ENCODE data around the gene TMEM106B.
A peak's percentile ranks its signal among the peaks of the same experiment; 100 is the strongest.
"Not testable (repeated sequence)": the region's sequence is repeated elsewhere in the genome, so short reads cannot be mapped to it uniquely, and the experiment has no call there.

The TMEM106B gene

DNA sequence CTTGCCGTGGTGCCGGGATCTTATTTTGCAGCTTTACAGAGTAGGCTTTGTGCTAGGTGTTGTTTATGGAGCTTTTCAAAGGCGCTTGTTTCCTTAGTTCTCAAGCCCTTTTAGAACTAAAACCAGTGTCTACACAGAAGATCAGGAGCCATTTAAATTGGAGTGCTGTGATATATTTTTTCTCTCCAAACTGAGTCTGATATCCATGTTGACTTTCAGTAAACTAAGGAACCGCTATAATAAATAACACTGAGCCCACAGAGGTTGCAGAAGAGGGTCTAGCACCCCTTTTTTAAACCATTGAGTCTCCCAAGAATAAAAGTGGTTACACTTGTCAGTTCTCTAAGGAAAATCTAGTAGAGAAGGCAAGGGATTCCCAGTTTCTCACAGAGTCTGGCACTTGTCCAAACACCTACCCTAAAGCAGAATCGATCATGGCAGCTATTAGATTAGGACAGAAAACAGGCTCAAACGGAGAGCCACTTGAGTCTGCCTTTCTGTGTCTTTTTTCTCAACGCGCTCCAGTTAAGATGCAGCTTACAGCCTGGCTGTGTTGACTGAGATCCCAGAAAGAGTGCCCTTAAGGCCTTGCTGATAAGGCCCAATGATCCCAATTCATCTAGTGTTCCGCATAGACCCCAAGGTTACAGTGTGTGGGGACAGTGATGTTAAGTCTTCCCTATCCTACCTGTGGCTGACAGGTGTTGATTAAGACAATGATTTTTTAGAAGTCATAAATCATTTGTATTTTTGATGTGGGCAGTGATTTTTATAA lies 804 bp downstream of the TMEM106B start:
- TF ChIP-seq POLR2A (IDR thresholded peaks at IDR 0.05; ENCODE audit: low read depth, low read length), result no peak
- FAIRE-seq (no peak), DNase-seq (ENCODE audit: insufficient read length, low spot score) (no peak)

DNA sequence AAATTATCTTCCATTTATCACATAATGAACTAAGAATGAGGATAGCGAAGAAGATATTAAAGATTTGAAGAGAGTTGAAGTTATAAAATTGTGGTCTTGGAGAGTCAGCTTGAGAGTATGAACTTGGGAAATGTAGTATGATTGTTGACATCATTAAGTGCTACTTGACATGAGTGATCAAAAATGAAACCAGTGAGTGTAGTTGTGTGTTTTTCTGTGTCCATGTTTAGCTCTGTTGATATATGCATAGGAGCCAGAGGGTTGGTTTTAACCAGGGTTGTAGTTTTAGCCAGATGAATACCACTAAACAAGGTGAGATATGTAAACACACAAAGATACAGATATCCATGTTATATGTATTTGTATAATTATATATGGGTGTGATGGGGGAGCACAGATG lies 6.2 kb downstream of the TMEM106B start:
- TF ChIP-seq POLR2A (IDR thresholded peaks at IDR 0.05; ENCODE audit: low read depth, low read length), result no peak
- no peak for DNase-seq (ENCODE audit: insufficient read length, low spot score)
- peak; percentile 87 for FAIRE-seq

DNA sequence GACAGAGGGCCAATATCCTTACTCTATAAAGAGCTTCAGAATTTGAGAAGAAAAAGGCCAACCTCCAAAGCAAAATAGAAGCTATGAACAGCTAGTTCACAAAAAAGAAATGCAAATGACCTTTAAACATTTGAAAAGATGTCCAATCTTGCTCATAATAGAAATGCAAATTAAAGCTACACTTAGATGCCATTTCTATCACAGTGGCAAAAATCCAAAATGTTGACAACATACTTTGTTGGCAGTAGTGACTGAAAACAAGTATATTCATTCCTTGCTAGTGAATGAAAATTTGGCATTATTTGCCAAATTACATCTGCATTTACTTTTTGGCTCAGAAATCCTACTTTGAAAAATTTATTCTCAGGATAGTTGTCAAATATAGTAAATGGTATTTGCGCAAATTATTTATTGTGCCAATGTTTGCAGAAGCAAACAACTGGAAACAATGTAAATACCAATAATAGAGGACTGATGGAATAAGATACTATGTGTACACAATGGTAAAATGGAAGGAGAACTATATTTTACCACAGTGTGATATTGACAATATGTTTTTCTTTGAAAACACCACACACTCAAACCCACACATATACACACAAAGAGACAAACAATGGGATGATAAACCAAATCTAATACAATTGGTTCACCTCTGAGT lies 9.4 kb downstream of the TMEM106B start:
- TF ChIP-seq POLR2A (IDR thresholded peaks at IDR 0.05; ENCODE audit: low read depth, low read length), result no peak
- FAIRE-seq (peak; percentile 90), DNase-seq (ENCODE audit: insufficient read length, low spot score) (no peak)

DNA sequence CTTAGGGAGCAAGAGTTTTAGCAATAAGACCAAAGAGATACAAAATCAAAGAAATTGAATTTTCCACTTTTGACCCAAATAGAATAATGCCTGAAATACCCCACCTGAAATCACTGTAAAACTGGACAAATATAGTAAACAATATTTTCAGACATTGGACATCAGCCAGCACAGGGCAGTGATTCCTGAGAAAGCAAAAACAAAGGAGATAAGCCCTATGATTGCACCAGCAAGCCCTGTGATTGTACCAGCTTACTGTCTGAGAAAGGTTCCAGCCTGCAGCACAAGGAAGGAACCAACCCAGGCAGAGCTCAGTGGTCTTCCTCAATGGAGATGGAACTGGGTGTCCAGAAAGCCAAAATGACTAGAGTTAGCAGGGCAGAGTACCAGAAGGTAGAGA lies 10.3 kb downstream of the TMEM106B start:
- DNase-seq (ENCODE audit: insufficient read length, low spot score) (no peak), FAIRE-seq (peak; percentile 48)
- no peak for TF ChIP-seq POLR2A (IDR thresholded peaks at IDR 0.05; ENCODE audit: low read depth, low read length)

DNA sequence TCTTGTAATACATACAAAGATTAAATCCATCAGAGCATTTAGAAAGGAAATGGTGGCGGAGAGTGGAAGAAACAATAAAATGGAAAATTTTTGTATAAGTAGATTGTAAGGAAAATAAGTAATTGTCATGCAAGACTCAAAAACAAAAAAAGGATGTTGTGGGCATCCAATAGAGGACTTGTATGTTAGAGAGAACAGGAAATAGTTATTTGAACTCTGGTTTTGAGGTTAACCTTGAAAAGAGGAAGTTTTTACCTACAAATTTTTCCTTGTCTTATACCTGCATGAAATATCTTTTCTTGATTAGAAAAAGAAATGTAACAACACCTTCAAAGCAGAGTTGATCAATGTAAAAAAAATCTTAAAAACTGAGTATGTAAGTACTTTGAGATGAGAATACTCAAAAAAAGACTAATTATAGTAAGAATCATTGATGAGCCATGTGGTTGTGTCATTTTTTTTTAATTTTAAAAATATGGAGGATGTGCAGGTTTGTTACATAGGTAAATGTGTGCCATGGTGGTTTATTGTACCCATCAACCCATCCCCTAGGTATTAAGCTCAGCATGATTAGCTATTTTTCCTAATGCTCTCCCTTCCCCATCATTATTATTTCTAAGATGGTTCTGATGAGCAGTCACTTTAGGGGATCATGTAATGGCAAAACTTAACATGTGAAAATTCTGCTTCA lies 11.9 kb downstream of the TMEM106B start:
- no peak for TF ChIP-seq POLR2A (IDR thresholded peaks at IDR 0.05; ENCODE audit: low read depth, low read length)
- FAIRE-seq, result peak; percentile 33
- DNase-seq (ENCODE audit: insufficient read length, low spot score), result no peak

DNA sequence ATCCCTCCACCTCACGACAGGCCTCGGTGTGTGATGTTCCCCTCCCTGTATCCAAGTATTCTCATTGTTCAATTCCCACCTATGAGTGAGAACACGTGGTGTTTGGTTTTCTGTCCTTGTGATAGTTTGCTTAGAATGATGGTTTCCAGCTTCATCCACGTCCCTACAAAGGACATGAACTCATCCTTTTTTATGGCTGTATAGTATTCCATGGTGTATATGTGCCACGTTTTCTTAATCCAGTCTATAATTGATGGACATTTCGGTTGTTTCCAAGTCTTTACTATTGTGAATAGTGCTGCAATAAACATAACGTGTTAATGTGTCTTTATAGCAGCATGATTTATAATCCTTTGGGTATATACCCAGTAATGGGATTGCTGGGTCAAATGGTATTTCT lies 13.9 kb downstream of the TMEM106B start:
- not testable (repeated sequence) for FAIRE-seq

DNA sequence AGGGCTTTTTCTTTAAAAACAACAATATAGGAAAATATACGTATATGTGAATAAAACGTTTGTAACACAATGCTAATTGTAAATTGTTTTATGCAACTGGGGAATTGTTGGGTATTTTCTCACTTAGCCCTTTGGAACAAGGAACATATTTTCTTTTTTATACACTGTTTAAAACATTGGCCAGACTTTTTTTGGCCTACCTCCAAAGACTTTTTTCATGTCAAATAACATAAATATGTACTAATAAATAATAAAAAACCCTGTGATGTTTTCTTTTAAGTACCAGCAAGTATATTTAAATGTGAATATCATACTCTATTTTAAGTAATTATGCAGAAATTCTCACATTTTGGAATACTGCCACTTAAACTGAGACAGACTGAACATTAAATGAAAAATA lies 15.7 kb downstream of the TMEM106B start:
- FAIRE-seq (no peak), DNase-seq (ENCODE audit: insufficient read length, low spot score) (no peak)
- TF ChIP-seq POLR2A (IDR thresholded peaks at IDR 0.05; ENCODE audit: low read depth, low read length), result no peak

More for the DNA sequence above, 13.9 kb downstream of the TMEM106B start:
- DNase-seq (ENCODE audit: insufficient read length, low spot score), result not testable (repeated sequence)

DNA sequence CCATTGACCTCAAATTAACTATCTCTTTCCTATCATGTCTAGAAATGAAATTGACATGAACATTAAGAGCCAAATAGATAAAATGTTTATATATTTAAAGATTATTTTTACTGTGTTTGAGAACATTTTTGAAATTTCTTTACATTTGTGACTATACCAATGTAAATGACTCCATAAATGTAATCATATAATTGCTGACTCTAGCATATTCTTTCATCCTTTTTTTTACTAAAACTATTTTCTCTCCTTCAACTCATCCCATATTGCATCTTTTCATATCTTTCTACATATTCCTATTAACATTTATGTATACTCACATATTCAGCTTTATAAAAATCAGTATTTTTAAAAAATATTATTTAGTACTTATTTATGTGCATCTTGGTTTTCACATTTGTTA lies 16.9 kb downstream of the TMEM106B start:
- FAIRE-seq (no peak), DNase-seq (ENCODE audit: insufficient read length, low spot score) (no peak)
- TF ChIP-seq POLR2A (IDR thresholded peaks at IDR 0.05; ENCODE audit: low read depth, low read length), result no peak

DNA sequence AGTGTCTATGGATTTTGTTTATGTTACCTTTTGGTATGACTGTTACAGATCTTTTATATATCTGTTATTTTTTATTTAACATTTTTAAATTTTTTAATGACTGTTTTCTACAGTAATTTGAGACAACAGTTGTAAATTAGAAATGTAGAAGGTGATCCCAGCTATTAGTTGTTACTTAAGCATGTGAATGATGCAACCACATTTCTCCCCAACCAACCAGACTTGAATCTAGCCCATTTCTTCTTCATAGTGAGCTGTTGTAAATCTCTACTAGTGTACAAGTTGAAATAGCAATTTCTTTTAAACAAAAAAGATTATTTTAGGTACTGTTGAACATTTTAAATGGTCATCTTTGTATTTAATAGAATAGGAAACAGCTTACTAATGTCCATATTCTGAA lies 18.0 kb downstream of the TMEM106B start:
- TF ChIP-seq POLR2A (IDR thresholded peaks at IDR 0.05; ENCODE audit: low read depth, low read length), result no peak
- no peak for DNase-seq (ENCODE audit: insufficient read length, low spot score)
- peak; percentile 83 for FAIRE-seq

DNA sequence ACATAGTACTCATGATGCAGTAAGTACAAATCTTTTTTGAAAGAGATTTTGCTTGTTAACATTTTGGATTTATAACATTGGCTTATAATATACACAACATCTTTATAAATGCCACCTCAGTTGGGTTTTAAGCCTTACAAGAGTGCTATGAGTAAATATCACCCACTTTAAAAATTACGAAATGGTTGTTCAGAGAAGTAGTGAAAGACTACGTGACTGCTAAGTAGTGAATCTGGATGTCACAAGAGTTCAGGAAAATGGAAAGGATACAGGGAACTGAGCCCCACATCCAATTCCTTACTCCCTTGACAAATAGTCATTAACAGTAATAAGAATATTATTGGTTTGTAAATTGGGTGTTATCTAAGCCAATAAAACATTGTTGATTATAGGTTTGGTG lies 20.0 kb downstream of the TMEM106B start:
- peak; percentile 60 for FAIRE-seq
- TF ChIP-seq POLR2A (IDR thresholded peaks at IDR 0.05; ENCODE audit: low read depth, low read length), result no peak
- DNase-seq (ENCODE audit: insufficient read length, low spot score), result no peak

DNA sequence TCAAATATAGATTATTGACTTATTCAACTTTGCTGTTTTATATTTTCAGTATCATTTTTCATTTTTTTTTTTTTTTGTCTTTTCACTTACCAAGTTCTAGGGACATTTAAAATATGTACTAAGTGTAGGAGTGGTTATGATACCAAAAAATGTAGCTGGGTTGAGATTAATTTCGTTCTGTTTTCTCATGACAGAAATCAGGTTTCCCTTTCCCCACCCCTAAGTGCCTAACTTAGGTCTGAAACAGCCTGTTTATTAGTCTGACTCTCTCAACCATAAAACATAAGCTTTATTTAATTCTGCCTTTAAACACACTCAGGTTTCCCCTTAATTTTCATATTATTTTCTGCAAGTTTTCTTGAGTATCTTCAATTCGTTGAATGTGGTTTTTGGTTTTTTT lies 22.1 kb downstream of the TMEM106B start:
- DNase-seq (ENCODE audit: insufficient read length, low spot score), result no peak
- TF ChIP-seq POLR2A (IDR thresholded peaks at IDR 0.05; ENCODE audit: low read depth, low read length), result no peak
- FAIRE-seq, result no peak

DNA sequence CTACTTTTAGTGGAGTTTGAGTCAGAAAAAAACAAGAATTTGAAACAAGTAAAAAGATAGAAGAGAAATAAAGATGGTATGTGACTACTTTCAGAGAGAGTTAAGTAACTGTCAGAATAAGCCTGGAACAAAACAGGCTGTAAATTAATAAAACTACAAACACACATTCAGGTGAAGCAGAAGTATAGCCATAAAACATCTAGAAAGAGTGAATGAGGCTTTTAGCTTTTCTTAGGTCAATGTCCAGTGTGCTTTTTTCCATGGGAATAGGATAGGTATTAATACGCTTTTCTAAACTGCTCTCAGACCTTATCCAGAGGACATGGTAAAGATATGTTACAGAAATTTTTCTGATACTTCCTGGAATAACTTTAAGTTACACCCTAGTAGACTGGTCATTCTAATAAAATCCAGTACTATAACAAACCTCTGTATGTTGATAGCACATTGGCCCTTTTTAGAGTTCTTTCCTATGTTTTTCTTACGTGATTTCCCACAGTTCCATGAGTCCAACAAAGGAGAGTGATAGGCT lies 23.3 kb downstream of the TMEM106B start:
- FAIRE-seq (peak; percentile 79), DNase-seq (ENCODE audit: insufficient read length, low spot score) (no peak)
- TF ChIP-seq POLR2A (IDR thresholded peaks at IDR 0.05; ENCODE audit: low read depth, low read length), result no peak

DNA sequence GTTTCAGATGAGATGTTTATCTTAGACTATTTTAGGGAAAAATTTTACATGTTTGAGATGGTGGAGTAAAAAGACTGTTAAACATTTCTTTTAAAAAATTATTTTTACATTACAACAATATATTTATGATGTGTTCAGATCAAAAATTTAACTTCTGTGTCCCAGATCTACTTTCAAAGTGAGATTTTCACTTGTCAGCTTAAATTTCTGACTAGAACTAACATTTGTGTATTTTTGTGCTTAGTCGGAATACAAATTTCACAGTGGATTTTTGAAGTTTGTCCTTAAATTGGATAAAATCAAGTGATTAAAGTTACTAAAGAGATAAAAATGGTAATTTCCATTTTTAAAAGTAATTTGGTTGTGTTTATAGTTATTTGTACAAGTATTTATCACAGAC lies 24.9 kb downstream of the TMEM106B start:
- DNase-seq (ENCODE audit: insufficient read length, low spot score) (no peak), FAIRE-seq (peak; percentile 38)
- TF ChIP-seq POLR2A (IDR thresholded peaks at IDR 0.05; ENCODE audit: low read depth, low read length), result no peak

DNA sequence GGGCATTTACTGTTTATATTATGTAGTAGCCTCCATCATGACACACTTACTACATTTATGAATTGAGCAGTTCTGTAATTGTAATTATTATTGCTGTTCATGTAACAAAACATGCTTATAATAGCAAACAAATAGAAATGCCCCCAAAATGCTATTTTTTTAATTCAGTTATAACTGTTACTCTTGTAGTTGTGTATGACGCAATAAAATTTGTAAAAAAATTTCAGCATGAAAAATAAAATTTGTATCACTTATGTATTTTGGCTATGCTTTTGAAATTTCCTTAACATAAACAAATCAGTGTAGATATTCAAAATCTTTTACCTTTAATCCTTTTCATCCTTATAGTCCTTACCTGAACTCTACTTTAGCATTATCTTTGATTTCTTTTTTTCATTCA lies 25.9 kb downstream of the TMEM106B start:
- FAIRE-seq, result no peak
- TF ChIP-seq POLR2A (IDR thresholded peaks at IDR 0.05; ENCODE audit: low read depth, low read length), result no peak
- DNase-seq (ENCODE audit: insufficient read length, low spot score), result no peak

Measured in H54 (cell line).